ENCODE measurements around the gene HYDIN. TPM values are rescaled to one million over a fixed set of nuclear protein-coding genes. Genes with fewer than 3 reads are reported as not detected.
A peak's percentile ranks its signal among the peaks of the same experiment; 100 is the strongest.

HYDIN gene
- total and polyA plus RNA-seq, 9 of the 15 experiments (the other 6 are each of a cell fraction or from before 2014, with no cell fraction given), result 0.08 to 0.43 (median 0.14) TPM; not detected in 1

GRCh38 chr16:71179569-71179968 is 51.0 kb downstream of the HYDIN start:
- H3K79me2 ChIP-seq (ENCODE audit: control insufficient read depth, insufficient read depth, low read length), result no peaks in the 10 kb centered on the region
- H3K27ac ChIP-seq (ENCODE audit: extremely low read depth, low read depth, low read length), result no peak overlapping the region
- H3K9me1 ChIP-seq (ENCODE audit: control insufficient read depth, insufficient read depth, low read length), result no peaks in the 10 kb centered on the region
- ATAC-seq (no peak), FAIRE-seq (no peak), DNase-seq (ENCODE audit: extremely low read depth in 1 of 4, low spot score in 3 of 4) (no peak)
- CTCF ChIA-PET (ENCODE audit: low intra/inter-chr PET ratio), result no interaction called here
- no peaks in the 10 kb centered on the region for H3K36me3 ChIP-seq (ENCODE audit: control insufficient read depth, insufficient read depth, low read length)
- intact Hi-C loops (cut with micrococcal nuclease) (no loop called here), in situ Hi-C loops (cut with MboI) (no loop called here)
- H3K4me1 ChIP-seq (replicated peaks in 1 of 2; ENCODE audit: control insufficient read depth in 2 of 2, insufficient read depth in 2 of 2, low read length in 2 of 2), result no peaks in the 10 kb centered on the region
- WGBS (ENCODE audit: insufficient coverage, low coverage, missing lambda C conversion rate), result 0% methylated on average over 3 of the region's 3 CpGs
- no peak overlapping the region for H3K4me2 ChIP-seq (ENCODE audit: insufficient read depth, low read length)
- H3K27me3 ChIP-seq (ENCODE audit: control insufficient read depth in 2 of 2, insufficient read depth in 2 of 2, low read length in 2 of 2), result no peaks in the 10 kb centered on the region
- no peak overlapping the region for H3K9ac ChIP-seq (ENCODE audit: insufficient read depth in 1 of 2, low read depth in 2 of 2, low read length in 2 of 2)
- TF ChIP-seq, protein P1, sequence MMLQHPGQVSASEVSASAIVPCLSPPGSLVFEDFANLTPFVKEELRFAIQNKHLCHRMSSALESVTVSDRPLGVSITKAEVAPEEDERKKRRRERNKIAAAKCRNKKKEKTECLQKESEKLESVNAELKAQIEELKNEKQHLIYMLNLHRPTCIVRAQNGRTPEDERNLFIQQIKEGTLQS (IDR thresholded peaks at IDR 0.05), result peak; percentile 43; the same call in 1 of the 2 replicates
- TF ChIP-seq, protein P1 (CRISPR knock-in tag; conservative IDR thresholded peaks at IDR 0.05), result no peak
- TF ChIP-seq, protein P2, sequence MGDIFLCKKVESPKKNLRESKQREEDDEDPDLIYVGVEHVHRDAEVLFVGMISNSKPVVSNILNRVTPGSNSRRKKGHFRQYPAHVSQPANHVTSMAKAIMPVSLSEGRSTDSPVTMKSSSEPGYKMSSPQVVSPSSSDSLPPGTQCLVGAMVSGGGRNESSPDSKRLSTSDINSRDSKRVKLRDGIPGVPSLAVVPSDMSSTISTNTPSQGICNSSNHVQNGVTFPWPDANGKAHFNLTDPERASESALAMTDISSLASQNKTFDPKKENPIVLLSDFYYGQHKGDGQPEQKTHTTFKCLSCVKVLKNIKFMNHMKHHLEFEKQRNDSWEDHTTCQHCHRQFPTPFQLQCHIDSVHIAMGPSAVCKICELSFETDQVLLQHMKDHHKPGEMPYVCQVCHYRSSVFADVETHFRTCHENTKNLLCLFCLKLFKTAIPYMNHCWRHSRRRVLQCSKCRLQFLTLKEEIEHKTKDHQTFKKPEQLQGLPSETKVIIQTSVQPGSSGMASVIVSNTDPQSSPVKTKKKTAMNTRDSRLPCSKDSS (IDR thresholded peaks at IDR 0.05; ENCODE audit: low read depth, partially characterized antibody), result no peak
- TF ChIP-seq ZBTB7A (IDR thresholded peaks at IDR 0.05; ENCODE audit: borderline replicate concordance, control insufficient read depth, low read depth, low read length) (no peak), SIRT6 (IDR thresholded peaks at IDR 0.05; ENCODE audit: low read depth, low read length) (no peak)
- no peak overlapping the region for H3K4me3 ChIP-seq
- no peaks in the 10 kb centered on the region for H3K9me3 ChIP-seq (replicated peaks; ENCODE audit: control insufficient read depth, insufficient read depth, low read depth, low read length)
- BruUV-seq (replicated peaks), result no TSS peak
- POLR2A ChIA-PET, result no interaction called here
- H2AFZ ChIP-seq (ENCODE audit: low read depth, low read length), result no peak overlapping the region
- H4K20me1 ChIP-seq (replicated peaks; ENCODE audit: control insufficient read depth, insufficient read depth, low read length), result no peaks in the 10 kb centered on the region
